SK-N-MC (cell line): ENCODE measurements around the gene ZCCHC14.

Experiments
- EZH2 ChIP-seq: fragments of 200-600 bp; sonication (generic); IDR thresholded peaks from one replicate; pipeline ENCODE4 v1.6.1; 2017; ENCODE audit warnings: antibody characterized with exemption
- POLR2AphosphoS5 ChIP-seq: IDR thresholded peaks from 2 replicates; pipeline ENCODE4 v1.6.1; 2012; ENCODE audit warnings: mild to moderate bottlenecking, low read depth, low read length, borderline replicate concordance

- TF ChIP-seq EZH2, result no peak
- no peak for TF ChIP-seq POLR2AphosphoS5
These were observed 78.6 kb downstream of the ZCCHC14 start for GRCh38 chr16:87414251-87414680.
